Type B pancreatic cell (in vitro differentiated cells): ENCODE measurements around the gene TSHZ1. TPM values are rescaled to one million over a fixed set of nuclear protein-coding genes. Genes with fewer than 3 reads are reported as not detected.

ENCODE experiments used
- DNase-seq: peaks from one replicate; pipeline ENCODE4 v3.0.0; 2021; ENCODE audit warnings: mixed read lengths; ENCODE audit not compliant: unreplicated experiment; ENCODE audit errors: extremely low spot score
- H3K27ac Mint-ChIP-seq: 2 replicates; pipeline ENCODE4 v1.8.0; 2021; ENCODE audit warnings: mild to moderate bottlenecking, mixed read lengths
- H3K27me3 Mint-ChIP-seq: 2 replicates; pipeline ENCODE4 v1.8.0; 2021; ENCODE audit warnings: mixed read lengths
- H3K36me3 Mint-ChIP-seq: 2 replicates; pipeline ENCODE4 v1.8.0; 2021; ENCODE audit warnings: mixed read lengths
- H3K4me1 Mint-ChIP-seq: one replicate; pipeline ENCODE4 v1.8.0; 2021; ENCODE audit warnings: mixed read lengths; ENCODE audit not compliant: unreplicated experiment
- H3K4me3 Mint-ChIP-seq: 2 replicates; pipeline ENCODE4 v1.8.0; 2021; ENCODE audit warnings: mild to moderate bottlenecking, mixed read lengths
- H3K9me3 Mint-ChIP-seq: 2 replicates; pipeline ENCODE4 v1.8.0; 2021; ENCODE audit warnings: mixed read lengths
- CTCF ChIP-seq: fragments of 200-600 bp; sonication (generic); conservative IDR thresholded peaks from 2 replicates; pipeline ENCODE4 v1.5.0; 2021; ENCODE audit warnings: antibody characterized with exemption, mild to moderate bottlenecking
- total RNA-seq: library from RNA; stranded (reverse); gene quantifications from 2 replicates; pipeline ENCODE4 v1.2.1, GENCODE V29; 2021; ENCODE audit warnings: low replicate concordance

The TSHZ1 gene
- total RNA-seq, 1 donor from 2014 or later = 79.9 TPM

- Mint-ChIP-seq H3K4me1 (peaks cover 54% of the 10 kb centered on the region), H3K4me3 (peak overlapping the region; percentile 89), H3K36me3 (peaks cover 22% of the 10 kb centered on the region), H3K27ac (peak overlapping the region; percentile 22), H3K9me3 (no peaks in the 10 kb centered on the region), H3K27me3 (peaks cover 22% of the 10 kb centered on the region)
- TF ChIP-seq CTCF = no peak
- no peak for DNase-seq
Observed at GRCh38 chr18:75213611-75214331, 3.2 kb downstream of the TSHZ1 start.

DNA sequence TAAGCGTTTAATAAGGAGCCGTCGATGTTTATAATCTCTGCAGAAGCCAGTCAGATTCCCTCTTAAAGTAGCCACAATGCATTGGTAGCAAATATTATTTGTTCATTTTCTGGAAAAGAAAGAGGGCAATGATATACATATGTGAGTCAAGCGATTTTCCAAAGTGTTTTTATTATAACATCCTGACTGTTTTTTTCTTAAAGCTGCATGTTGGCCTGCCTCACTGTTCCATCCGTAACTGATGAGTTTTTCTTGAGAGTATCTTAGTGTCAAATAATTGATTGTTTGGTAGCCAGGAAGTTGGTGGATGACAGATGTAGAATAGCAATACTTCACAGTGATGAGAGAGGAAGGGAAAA is 3.7 kb downstream of the TSHZ1 start:
- Mint-ChIP-seq H3K4me3 (peak overlapping the region; percentile 89), H3K27ac (peak overlapping the region; percentile 22), H3K9me3 (no peaks in the 10 kb centered on the region)

DNA sequence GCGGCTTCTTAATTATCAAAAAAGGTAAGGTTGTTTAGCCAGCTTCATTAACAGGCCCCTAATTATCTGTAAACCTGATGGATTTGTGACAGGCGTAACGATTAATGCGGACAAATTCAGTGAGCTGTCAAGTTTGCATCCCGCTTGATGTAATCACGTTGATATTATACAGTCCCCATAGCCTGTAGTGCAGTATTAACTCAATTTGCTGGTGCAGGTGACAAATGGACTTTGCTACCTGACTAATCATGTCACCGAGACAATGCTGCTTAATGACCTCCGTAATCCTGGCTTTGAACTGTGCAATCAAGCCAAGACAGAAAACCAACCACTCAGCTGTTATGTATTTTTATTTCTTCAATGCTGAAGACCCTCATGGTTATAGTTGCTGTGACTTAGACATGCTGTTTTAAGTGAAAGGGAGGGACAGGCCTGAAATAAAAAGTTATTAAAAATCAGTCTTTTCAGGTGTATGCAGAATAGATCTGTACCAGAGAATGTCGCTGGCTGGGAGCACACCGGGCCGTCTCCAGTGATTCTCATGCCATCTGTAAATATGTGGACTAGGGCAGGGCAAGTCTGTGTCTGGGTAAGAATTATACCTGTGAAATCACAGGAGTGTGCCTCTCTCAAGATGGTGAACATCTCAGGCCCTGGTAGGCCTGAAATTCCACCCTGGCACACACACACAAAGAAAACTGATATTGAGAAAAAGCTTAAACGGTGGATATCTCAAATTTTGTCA is 4.3 kb downstream of the TSHZ1 start:
- no peak for TF ChIP-seq CTCF
- Mint-ChIP-seq H3K4me1 (peaks cover 63% of the 10 kb centered on the region), H3K27me3 (peaks cover 25% of the 10 kb centered on the region), H3K27ac (peak overlapping the region; percentile 22), H3K36me3 (peaks cover 22% of the 10 kb centered on the region), H3K9me3 (no peaks in the 10 kb centered on the region), H3K4me3 (peak overlapping the region; percentile 89)
- no peak for DNase-seq

More for the DNA sequence above, 3.7 kb downstream of the TSHZ1 start:
- DNase-seq = no peak
- Mint-ChIP-seq H3K36me3 (peaks cover 22% of the 10 kb centered on the region), H3K4me1 (peaks cover 59% of the 10 kb centered on the region), H3K27me3 (peaks cover 22% of the 10 kb centered on the region)
- no peak for TF ChIP-seq CTCF

- no peaks in the 10 kb centered on the region for H3K9me3 Mint-ChIP-seq
- H3K4me1 Mint-ChIP-seq = peaks cover 63% of the 10 kb centered on the region
- H3K27me3 Mint-ChIP-seq = peaks cover 24% of the 10 kb centered on the region
- no peak for TF ChIP-seq CTCF
- H3K27ac Mint-ChIP-seq = peak overlapping the region; percentile 22
- DNase-seq = no peak
- peak overlapping the region; percentile 89 for H3K4me3 Mint-ChIP-seq
- H3K36me3 Mint-ChIP-seq = peaks cover 19% of the 10 kb centered on the region
Observed at GRCh38 chr18:75215663-75216062, 5.1 kb downstream of the TSHZ1 start.

DNA sequence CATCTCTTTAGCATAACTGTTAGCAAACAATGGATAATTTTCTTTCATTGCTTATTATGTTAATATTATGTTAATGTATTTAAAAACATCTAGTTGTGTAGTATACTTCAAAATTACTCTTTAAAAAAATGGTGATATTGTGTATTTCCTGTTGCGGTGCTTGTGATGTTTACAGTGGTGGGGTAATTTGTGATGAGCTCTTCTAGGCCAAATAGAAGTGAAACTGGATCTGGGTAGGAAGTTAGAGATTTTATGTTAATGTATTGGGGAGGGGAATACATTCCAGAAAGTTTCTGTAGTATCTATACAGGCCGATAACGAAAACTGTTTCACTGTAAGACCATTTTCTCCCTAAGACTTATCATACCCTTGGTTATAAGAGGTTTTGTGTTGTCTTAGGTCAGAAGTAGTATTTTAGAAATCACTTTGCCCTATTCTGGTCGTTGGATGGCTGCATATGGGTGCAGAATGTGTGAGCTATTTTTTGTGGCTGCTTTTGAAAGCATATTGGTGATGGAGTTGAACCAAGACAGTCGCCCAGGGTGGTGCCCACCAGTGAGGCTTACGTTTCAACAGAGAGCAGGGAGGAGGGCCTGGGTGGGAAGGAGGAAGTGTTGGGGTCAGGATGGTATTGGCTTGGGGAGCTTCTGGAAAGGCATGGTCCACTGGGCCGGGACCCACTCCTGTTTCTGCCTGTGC is 5.8 kb downstream of the TSHZ1 start:
- Mint-ChIP-seq H3K27me3 (peaks cover 22% of the 10 kb centered on the region), H3K9me3 (no peaks in the 10 kb centered on the region), H3K4me1 (peaks cover 70% of the 10 kb centered on the region), H3K27ac (peak overlapping the region; percentile 51), H3K4me3 (peak overlapping the region; percentile 76), H3K36me3 (peaks cover 17% of the 10 kb centered on the region)
- no peak for TF ChIP-seq CTCF
- DNase-seq = no peak
